HG03571 (cell line): ENCODE data around the gene ASB14.
"Not testable (repeated sequence)": the region's sequence is repeated elsewhere in the genome, so short reads cannot be mapped to it uniquely, and the experiment has no call there.

Experiments
- ATAC-seq: cut with Tn5 transposase; IDR thresholded peaks from one replicate; pipeline ENCODE4 v1.9.1; 2021; ENCODE audit not compliant: unreplicated experiment

ASB14 gene

DNA sequence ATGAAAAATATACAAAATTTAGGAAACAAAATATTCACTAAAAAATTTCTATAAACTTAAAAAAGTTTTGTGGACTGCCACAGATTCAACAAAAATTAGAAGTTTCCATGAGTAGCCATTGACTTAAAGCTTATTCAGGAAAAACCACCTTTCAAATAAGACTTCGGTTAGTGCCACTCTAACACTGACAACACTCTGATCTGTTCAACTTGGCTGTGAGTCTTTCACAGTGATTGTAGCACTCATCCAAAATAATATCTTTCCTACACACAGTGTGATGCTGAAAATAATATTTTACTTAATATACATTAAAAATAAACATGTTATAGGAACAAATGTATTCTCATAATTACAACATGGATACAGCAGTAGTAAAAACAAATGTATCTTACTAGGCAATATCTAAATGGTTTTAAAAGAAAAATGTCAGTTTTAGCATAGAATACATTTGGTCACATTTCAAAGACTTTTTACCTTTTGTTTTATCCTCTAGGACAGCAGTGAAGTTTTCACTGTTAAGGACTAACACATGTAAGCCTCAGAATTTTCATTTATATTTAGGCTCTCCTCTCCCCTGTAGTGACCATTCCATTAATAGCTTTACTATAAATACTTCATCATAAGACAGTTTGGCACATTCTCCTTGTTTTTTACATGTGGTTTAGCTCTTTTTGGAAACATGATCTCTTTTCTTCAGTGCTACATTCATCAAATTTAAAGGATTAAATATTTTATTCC lies at the start of gene ASB14:
TSS of gene ASB14 (minus strand) at position 527 of the 738 bp plus-strand sequence. CDS start 652 bp downstream, outside the sequence.
- no peak for ATAC-seq

DNA sequence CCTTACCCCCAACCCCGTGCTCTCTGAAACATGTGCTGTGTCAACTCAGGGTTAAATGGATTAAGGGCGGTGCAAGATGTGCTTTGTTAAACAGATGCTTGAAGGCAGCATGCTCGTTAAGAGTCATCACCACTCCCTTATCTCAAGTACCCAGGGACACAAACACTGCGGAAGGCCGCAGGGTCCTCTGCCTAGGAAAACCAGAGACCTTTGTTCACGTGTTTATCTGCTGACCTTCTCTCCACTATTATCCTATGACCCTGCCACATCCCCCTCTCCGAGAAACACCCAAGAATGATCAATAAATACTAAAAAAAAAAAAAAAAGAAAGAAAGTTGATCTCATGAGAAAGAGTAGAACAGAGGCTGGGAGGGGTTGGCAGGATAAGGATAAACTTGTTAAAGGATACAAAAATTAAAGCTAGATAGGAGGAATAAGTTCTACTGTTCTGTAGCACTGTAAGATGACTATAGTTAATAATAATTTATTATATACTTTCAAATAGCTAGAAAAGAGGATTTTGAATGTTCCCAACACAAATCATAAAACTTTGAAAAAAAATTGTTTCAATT lies 46.7 kb upstream of the ASB14 start:
- not testable (repeated sequence) for ATAC-seq

DNA sequence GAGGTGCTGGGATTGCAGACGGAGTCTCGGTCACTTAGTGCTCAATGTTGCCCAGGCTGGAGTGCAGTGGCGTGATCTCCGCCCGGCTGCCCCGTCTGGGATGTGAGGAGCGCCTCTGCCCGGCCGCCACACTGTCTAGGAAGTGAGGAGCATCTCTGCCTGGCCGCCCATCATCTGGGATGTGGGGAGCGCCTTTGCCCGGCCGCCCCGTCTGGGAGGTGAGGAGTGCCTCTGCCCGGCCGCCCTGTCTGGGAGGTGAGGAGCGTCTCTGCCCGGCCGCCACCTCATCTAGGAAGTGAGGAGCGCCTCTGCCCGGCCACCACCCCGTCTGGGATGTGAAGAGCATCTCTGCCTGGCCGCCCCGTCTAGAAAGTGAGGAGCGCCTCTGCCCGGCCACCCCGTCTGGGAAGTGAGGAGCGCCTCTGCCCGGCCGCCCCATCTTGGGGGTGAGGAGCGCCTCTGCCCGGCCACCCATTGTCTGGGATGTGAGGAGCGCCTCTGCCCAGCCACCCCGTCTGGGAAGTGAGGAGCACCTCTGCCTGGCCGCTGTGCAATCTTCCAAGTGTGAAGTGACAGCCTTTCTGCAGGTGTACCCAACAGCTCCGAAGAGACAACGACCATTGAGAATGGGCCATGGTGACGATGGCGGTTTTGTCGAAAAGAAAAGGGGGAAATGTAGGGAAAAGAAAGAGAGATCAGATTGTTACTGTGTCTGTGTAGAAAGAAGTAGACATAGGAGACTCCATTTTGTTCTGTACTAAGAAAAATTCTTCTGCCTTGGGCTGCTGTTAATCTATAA lies 46.0 kb upstream of the ASB14 start:
- ATAC-seq, result not testable (repeated sequence)

DNA sequence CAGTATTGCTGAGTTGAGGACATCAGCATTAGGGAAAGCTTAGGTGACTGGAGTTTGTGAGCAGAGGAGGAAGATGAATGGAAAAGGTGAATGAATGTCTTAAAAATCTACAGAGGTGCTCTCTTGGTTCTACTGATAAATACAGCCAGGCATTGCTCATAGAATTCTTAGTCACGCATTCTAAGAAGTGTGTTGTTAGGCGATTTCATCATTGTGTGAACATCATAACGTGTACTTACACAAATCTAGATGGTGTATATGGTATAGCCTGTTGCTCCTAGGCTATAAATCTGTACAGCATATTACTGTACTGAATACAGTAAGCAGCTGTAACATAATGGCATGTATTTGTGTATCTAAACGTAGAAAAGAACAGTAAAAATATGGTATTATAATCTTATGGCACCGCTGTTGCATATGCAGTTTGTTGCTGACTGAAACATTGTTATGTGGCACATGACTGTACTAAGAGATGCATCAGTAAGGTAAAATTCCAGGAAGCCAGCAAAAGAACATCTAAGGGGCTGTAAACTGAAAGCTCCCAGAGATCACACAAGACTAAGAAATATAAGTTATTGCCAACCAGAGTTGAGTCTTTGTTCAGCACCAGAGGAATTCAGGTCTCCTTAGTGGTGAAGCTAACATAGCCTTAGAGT lies 42.9 kb upstream of the ASB14 start:
- no peak for ATAC-seq

DNA sequence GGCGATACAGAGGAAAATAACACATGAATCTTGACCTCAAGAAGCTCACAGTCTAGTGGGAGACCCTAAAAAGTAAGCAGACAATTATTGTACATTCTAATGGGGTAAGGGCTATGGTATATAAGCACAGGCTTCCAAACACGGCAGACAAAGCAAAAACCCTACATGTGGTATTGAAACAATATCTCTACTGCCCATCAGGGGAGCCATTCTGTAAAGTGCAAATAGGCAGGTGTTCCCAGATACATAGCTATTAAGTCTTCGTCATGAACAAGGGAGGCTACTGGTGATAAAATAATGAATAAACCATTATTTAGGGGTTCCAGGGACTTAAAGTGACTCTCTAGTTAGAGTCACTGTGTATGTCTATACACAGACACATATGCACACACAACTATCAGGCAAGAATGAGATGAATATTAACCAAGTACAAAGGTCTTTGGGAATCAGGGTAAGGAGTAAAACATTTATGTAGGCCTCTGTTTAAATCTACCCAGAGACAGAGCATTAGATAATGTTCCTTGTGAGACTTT lies 38.7 kb upstream of the ASB14 start:
- ATAC-seq, result no peak

DNA sequence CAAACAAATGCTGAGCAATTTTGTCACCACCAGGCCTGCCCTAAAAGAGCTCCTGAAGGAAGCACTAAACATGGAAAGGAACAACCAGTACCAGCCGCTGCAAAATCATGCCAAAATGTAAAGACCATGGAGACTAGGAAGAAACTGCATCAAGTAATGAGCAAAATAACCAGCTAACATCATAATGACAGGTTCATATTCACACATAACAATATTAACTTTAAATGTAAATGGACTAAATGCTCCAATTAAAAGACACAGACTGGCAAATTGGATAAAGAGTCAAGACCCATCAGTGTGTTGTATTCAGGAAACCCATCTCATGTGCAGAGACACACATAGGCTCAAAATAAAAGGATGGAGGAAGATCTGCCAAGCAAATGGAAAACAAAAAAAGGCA lies 34.0 kb upstream of the ASB14 start:
- ATAC-seq, result not testable (repeated sequence)

DNA sequence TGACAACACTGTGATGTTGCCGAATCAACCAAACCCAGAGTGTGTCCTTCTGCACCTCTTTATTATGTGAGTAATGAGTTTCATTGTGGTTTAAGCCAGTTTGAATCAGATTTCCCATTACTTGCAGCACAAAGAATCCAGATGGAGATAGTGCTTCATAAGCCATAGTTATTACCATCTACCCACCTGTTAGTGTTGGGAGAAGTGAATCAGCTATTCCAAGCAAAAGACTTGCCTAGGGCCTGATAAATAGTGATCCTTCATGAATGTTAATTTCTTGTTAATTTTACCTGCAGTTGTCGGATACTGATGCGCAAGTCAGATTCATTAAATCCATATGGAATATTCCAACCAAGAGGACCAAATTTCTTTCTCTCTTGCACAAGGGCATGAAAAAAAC lies 21.7 kb upstream of the ASB14 start:
- ATAC-seq, result no peak

DNA sequence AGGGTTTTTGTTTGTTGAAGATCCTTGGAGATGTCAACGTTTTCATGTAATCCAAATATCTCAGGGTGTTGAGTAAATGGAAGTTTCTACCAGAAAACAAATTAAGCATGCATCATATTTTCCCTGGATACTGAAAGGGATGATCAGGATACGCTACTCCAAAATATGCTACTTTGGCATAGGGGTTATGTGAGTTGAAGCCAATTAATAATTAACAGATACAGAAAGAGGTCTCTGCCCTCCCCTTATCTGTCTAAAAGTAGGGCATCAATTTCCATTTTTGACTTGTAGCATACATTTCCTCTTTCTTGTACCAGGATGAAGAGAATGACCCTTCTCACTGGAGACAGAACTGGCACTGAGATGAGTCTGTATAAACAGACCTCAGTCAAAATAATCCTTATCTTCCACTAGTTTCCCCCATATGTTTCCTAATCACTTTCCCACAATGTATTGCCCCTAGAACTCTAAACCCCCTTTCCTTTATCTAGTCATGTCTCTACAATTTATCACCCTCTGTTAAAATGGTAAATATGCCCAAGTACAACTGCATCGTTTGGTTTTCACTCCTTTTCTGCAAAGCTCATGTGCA lies 17.4 kb upstream of the ASB14 start:
- no peak for ATAC-seq

DNA sequence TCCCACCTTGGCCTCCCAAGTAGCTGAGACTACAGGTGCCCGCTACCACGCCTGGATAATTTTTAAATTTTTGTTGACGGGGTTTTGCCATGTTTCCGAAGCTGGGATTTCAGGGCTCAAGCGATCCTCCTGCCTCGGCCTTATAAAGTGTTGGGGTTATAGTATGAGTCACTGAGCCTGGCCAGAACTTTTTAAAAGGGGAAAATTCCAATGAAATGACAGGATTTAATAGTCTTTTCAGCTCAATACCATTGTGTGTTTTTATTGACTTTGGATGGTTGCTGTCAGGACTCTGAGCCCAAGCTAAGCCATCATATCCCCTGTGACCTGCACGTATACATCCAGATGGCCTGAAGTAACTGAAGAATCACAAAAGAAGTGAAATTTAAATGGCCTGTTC lies 11.0 kb upstream of the ASB14 start:
- ATAC-seq, result not testable (repeated sequence)

DNA sequence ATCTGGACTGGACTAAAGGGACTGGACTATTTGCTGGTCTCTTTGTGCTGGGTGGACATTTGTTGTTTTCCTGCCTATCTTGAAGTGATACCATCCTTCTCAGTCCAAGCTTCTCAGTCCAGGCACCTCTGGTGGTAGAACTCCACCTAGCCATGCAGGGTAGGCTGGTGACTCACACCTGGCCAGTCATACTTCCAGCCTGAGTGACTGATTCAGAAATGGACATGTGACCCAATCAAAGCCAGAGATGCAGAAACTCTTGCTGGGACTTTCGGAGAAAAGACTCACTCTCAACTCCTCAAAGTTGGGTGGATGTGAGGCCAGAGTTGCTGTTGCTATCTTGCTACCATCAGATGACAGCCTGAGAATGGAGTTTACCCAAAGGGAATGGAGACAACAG lies 5.6 kb upstream of the ASB14 start:
- no peak for ATAC-seq

DNA sequence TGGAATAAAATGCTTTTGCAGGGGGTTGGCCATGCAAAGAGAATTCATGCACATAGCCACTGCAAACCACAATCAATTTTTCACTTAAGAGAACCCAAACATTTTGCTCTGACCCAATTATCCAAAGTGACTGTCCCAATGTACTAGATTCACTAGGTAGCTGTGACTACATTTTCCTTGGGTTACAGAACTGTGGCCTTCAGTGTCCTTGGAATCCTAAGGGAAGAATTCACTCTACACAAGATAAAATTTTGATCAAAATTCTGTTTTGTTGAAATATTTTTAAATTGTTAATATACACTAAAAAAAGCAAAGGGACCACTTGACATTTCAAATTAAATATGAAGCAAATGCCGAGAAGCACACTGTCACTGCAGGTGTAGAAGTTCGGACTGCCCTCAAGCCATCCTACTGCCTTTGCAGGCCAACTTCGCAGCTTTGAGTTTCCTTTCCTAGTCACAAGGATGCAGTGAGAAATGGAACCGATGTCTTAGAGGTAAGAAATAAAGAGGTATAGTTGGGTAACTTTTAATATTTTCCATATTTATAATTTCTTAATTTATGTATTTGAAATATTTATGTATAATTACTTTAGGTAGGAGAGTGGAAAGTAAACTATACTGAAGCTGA lies 527 bp upstream of the ASB14 start:
- no peak for ATAC-seq

DNA sequence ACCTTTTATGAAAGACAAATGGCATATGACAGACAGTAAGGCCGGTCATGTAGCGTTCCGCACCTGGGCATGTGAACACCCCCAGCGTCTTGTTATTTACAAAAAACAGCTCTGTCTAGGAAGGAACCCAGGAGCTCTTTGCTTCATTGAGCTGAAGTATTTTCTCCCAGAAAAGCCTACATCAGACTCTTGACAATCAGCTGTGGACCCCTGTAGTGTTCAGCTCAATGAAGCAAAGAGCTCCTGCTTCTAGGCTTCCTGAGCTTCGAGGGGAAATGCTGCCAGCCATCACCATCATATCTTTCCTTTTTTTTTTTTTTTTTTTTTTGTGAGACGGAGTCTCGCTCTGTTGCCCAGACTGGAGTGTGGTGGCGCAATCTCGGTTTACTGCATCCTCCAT lies 4.1 kb downstream of the ASB14 start:
- ATAC-seq, result no peak

DNA sequence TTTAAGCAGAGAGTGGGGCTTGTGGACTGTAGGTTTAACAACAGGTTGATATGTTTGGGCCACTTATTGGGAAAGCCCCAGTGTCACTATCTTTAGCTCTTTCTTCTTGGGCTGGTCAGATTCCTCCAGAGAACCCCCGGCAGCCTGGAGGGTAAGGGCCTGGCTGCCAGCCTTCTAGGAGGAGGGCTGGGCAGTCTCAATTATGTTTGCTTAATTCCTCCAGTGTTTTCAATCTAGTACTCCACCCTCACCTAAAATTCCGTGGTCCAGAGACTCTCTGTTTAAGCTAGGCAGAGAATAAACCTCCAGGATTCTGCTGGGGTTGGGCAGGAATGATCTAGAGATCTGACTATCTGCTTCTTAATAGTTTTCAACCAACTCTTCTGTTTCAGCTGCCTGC lies 5.3 kb downstream of the ASB14 start:
- ATAC-seq, result no peak

DNA sequence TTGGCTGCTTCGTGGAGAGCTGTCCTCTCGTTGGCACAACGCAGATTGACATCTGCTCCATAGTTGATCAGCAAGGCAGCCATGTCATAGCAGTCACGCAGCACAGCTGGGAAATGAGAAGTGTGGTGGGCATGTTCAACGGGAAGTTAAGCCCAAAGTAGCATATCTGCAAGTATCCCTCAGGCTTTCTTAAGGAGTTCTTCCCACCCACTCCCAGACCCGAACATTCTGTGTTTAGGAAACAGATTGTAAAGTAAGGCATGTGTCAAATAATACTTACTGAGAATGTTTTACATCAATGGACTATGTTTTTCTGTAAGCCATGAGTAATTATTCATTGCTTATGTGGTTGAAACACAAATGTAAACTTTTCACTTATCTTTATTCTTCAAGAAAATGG lies 9.2 kb downstream of the ASB14 start:
- ATAC-seq, result no peak

DNA sequence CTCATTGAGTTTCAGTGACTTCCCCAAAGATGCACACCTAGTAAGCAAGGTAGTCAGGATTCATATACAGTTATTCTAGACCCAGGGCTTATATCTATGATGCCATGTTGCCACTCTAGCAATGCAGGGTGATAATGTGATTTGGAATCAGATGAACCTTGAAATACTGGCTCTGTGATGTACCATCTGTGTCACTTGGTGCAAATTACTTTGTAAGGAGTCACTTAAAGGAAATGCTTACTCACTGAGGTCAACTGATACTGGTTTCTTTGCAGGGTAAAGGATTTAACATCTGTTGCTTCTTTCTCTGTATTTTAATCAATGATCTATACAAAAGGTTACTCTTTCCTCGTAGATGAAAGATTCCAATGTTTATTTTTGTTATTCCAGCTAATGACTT lies 10.8 kb downstream of the ASB14 start:
- no peak for ATAC-seq

DNA sequence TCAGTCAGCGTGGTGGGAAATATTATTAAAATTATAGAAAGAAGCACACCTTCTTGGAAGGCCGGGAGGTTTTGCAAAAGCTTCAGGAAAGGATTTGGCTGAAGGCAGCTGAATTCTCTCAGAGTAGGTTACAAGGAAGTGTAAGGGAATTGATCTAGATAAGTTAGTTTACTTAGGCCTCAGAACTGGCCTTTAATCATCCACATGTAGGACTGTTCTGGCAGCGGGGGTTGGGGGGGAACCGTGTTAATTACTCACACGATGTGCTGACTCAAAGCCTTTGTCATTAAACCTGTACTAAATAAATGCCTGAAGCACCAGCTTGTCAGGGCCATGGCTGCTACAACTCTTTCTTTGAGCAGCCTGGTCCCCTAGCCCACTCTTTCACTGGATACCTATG lies 12.8 kb downstream of the ASB14 start:
- no peak for ATAC-seq

DNA sequence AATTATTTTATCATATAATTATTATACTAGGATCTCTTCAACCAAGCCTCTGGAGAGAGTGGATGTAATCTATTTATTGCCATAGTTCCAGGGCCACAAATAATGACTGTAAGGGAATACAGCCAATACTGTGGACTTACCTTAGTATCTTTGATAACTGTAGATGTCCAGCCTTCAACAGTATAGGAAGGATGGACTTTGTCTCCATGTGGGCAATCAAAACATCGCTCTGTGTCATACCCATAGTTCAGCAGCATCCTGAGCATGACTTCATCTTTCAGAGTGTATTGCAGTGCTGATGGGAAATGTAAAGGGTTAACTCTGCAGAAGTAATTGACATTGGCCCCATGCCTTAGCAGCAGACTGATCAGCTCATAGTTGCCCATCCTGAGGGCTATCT lies 14.2 kb downstream of the ASB14 start:
- ATAC-seq, result no peak

DNA sequence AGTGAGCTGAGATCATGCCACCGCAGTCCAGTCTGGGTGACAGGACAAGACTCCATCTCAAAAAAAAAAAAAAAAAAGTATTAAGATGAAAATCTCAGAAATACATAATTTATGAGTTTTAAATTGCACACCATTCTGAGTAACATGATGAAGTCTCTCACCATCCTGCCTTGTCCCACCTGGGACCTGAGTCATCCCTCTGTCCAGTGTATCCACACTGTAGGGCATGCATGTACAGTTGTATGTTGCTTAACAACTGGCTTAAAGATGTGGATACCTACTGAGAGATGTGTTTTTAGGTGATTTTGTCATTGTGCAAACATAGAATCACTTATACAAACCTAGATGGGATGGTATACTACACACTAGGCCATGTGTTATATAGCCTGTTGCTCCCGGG lies 17.1 kb downstream of the ASB14 start:
- no peak for ATAC-seq

DNA sequence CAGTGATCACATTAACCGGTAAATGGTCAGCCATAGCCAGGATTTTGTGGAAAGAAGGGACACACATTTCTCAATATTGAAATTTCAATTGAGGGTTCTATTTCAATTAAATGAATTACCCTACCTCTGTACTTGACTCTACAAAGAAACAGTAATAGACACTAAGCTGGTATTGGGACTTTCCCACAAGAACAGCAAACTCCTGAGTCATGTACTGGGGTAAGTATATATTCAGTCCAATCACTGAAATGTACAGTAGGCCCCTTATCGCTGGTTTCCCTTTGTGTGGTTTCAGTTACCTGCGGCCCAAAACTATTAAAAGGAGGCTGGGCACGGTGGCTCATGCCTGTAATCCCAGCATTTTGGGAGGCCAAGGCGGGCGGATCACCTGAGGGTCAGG lies 17.6 kb downstream of the ASB14 start:
- ATAC-seq, result no peak

DNA sequence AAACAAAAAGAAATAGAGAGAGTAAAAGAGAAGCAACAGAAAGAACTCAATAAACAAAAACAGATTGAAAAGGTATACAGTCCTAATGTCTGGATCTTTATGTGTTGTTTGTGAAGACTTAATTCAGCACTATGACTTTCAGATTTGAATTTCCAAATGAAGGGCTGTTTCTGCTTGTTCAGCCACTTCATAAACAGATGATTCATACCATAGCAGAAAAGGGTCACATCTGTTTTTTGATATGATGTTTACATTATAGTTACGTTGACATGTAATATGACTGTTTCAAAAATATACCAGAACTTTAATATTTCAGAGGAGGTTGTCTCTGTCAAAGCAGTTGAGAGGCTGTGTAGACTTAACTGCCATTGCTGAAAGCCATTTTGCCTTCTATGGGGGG lies 24.1 kb downstream of the ASB14 start:
- ATAC-seq, result no peak

DNA sequence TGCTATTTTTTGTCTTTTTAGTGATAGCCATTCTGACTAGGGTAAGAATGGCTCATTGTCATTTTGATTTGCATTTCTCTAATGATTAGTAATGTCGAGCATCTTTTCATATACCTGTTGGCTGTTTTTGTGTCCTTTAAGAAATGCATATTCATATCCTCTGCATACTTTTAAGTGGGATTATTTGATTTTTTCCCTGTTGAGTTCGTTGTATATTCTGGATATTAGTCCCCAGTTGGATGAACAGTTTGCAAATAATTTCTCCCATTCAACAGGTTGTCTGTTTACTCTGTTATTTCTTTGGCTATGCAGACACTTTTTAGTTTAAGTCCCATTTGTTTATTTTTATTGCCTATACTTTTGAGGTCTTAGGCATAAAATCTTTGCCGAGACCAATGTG lies 30.6 kb downstream of the ASB14 start:
- no peak for ATAC-seq
